H1 (cell line): ENCODE results near the gene KRTAP4-5. TPM values are rescaled to one million over a fixed set of nuclear protein-coding genes. Genes with fewer than 3 reads are reported as not detected.
"Not testable (repeated sequence)": the region's sequence is repeated elsewhere in the genome, so short reads cannot be mapped to it uniquely, and the experiment has no call there.

Source experiments
- CTCF ChIA-PET: fragments of 300-600 bp; sonication (Branson Sonifier 250); formaldehyde crosslinking; loops from one replicate; lab custom pipeline; 2021; ENCODE audit not compliant: partially characterized antibody; lab: Charles Lee
- POLR2A ChIA-PET: fragments of 300-600 bp; sonication (Branson Sonifier 250); formaldehyde crosslinking; loops from one replicate; lab custom pipeline; 2021; ENCODE audit warnings: inconsistent platforms; ENCODE audit not compliant: partially characterized antibody; lab: Charles Lee
- DNase-seq, 2 experiments: peaks; one replicate each; pipeline versions ENCODE4 v3.0.0 to v3.0.0-alpha.2; 2010 to 2022; ENCODE audit warnings: low spot score in 2 of 2, low read depth in 1 of 2, mixed read lengths in 1 of 2
- FAIRE-seq: peaks from 2 replicates; lab custom pipeline; 2011; peaks lifted over from hg19 to GRCh38; lab: Jason Lieb, UNC
- H2AFZ ChIP-seq: 2 replicates; pipeline ENCODE4 v1.8.1; 2012; ENCODE audit warnings: low read length, inconsistent platforms
- H2AK5ac ChIP-seq: 2 replicates; pipeline ENCODE4 v1.6.1; 2013; ENCODE audit warnings: low read depth, low read length
- H2BK120ac ChIP-seq: replicated peaks from 2 replicates; pipeline ENCODE3; 2013; ENCODE audit warnings: low read depth, low read length, inconsistent platforms
- H2BK12ac ChIP-seq: 2 replicates; pipeline ENCODE4 v1.6.1; 2013; ENCODE audit warnings: low read depth, low read length
- H2BK15ac ChIP-seq: 2 replicates; pipeline ENCODE4 v1.6.1; 2013; ENCODE audit warnings: low read length
- H2BK20ac ChIP-seq: 2 replicates; pipeline ENCODE4 v1.6.1; 2013; ENCODE audit warnings: low read length
- H2BK5ac ChIP-seq: 2 replicates; pipeline ENCODE4 v1.6.1; 2013; ENCODE audit warnings: low read depth, low read length
- H3K14ac ChIP-seq: 2 replicates; pipeline ENCODE4 v1.6.1; 2013; ENCODE audit warnings: inconsistent platforms; ENCODE audit not compliant: insufficient read length
- H3K18ac ChIP-seq: 2 replicates; pipeline ENCODE4 v1.6.1; 2013; ENCODE audit warnings: low read length; ENCODE audit errors: extremely low read depth
- H3K23ac ChIP-seq: 2 replicates; pipeline ENCODE4 v1.6.1; 2013; ENCODE audit warnings: inconsistent platforms; ENCODE audit not compliant: insufficient read length
- H3K23me2 ChIP-seq: 2 replicates; pipeline ENCODE4 v1.6.1; 2013; ENCODE audit warnings: low read depth, low read length
- H3K27ac ChIP-seq: 2 replicates; pipeline ENCODE4 v1.6.1; 2011; ENCODE audit warnings: low read depth, low read length, inconsistent platforms
- H3K27me3 ChIP-seq, 4 experiments: replicated peaks in 1 of 4; 1 replicate in 1 of 4; 2 replicates in 3 of 4; pipeline versions ENCODE4 v1.6.1 to v1.8.1; 2011 to 2013; ENCODE audit warnings: low read length in 3 of 4, mild to moderate bottlenecking in 3 of 4, inconsistent platforms in 2 of 4, mixed read lengths in 2 of 4, moderate library complexity in 1 of 4; ENCODE audit not compliant: control insufficient read depth in 3 of 4, insufficient read depth in 3 of 4; ENCODE audit errors: extremely low read depth in 1 of 4
- H3K36me3 ChIP-seq, 4 experiments: 2 replicates each; pipeline versions ENCODE4 v1.6.1 to v1.8.1; 2011 to 2013; ENCODE audit warnings: mild to moderate bottlenecking in 4 of 4, low read length in 3 of 4, moderate library complexity in 2 of 4, control low read depth in 1 of 4, inconsistent platforms in 1 of 4; ENCODE audit not compliant: insufficient read depth in 4 of 4, control insufficient read depth in 2 of 4
- H3K4ac ChIP-seq: replicated peaks from 2 replicates; pipeline ENCODE3; 2013; ENCODE audit warnings: low read length, low read depth, mixed read lengths, inconsistent platforms; ENCODE audit not compliant: insufficient read length
- H3K4me1 ChIP-seq, 4 experiments: replicated peaks in 1 of 4; 1 replicate in 1 of 4; 2 replicates in 3 of 4; pipeline versions ENCODE4 v1.6.1 to v1.8.1; 2011 to 2013; ENCODE audit warnings: low read length in 3 of 4, inconsistent platforms in 2 of 4, mixed read lengths in 1 of 4; ENCODE audit not compliant: insufficient read depth in 4 of 4, control insufficient read depth in 3 of 4
- H3K4me2 ChIP-seq, 2 experiments: 2 replicates each; pipeline versions ENCODE4 v1.6.1 to v1.8.1; 2011 to 2013; ENCODE audit warnings: low read depth in 2 of 2, low read length in 2 of 2, control low read depth in 1 of 2, inconsistent platforms in 1 of 2, mild to moderate bottlenecking in 1 of 2; ENCODE audit not compliant: insufficient read depth in 1 of 2
- H3K4me3 ChIP-seq, 4 experiments: fragments of 200-600, 300-600 bp in 1 of 4; sonication (generic), shearing (Covaris generic), sonication (Bioruptor Twin) in 1 of 4; 2 replicates each; pipeline versions ENCODE4 v1.5.1 to v1.8.1; 2011 to 2016; ENCODE audit warnings: low read length in 4 of 4, low read depth in 3 of 4, control low read depth in 2 of 4, inconsistent platforms in 2 of 4, mild to moderate bottlenecking in 2 of 4, mixed read lengths in 1 of 4, moderate library complexity in 1 of 4; ENCODE audit not compliant: insufficient read depth in 2 of 4; ENCODE audit errors: extremely low read depth in 1 of 4
- H3K56ac ChIP-seq: replicated peaks from 2 replicates; pipeline ENCODE3; 2013; ENCODE audit warnings: low read depth, mild to moderate bottlenecking, mixed read lengths, low read length, inconsistent platforms; ENCODE audit not compliant: insufficient read length
- H3K79me1 ChIP-seq: 2 replicates; pipeline ENCODE4 v1.6.1; 2013; ENCODE audit warnings: low read depth, low read length, control low read depth
- H3K79me2 ChIP-seq, 2 experiments: 2 replicates each; pipeline versions ENCODE4 v1.6.1 to v1.8.1; 2012 to 2013; ENCODE audit warnings: low read length in 2 of 2, mild to moderate bottlenecking in 2 of 2, inconsistent platforms in 1 of 2; ENCODE audit not compliant: insufficient read depth in 2 of 2, control insufficient read depth in 1 of 2
- H3K9ac ChIP-seq, 4 experiments: replicated peaks in 1 of 4; 1 replicate in 1 of 4; 2 replicates in 3 of 4; pipeline versions ENCODE4 v1.6.1 to v1.8.1; 2011 to 2013; ENCODE audit warnings: low read depth in 3 of 4, low read length in 3 of 4, control low read depth in 2 of 4, mild to moderate bottlenecking in 2 of 4, moderate library complexity in 2 of 4, inconsistent platforms in 1 of 4; ENCODE audit errors: extremely low read depth in 1 of 4
- H3K9me3 ChIP-seq, 2 experiments: 2 replicates each; pipeline versions ENCODE4 v1.6.1 to v1.8.1; 2012 to 2013; ENCODE audit warnings: mild to moderate bottlenecking in 2 of 2, moderate library complexity in 2 of 2, control low read depth in 1 of 2, inconsistent platforms in 1 of 2, low read depth in 1 of 2, low read length in 1 of 2, mixed read lengths in 1 of 2; ENCODE audit not compliant: insufficient read depth in 2 of 2
- H4K20me1 ChIP-seq, 2 experiments: replicated peaks in 1 of 2; 2 replicates each; pipeline versions ENCODE3 to v1.8.1; 2011 to 2013; ENCODE audit warnings: inconsistent platforms in 2 of 2, low read length in 2 of 2, mild to moderate bottlenecking in 1 of 2; ENCODE audit not compliant: insufficient read depth in 2 of 2, control insufficient read depth in 1 of 2
- H4K5ac ChIP-seq: 2 replicates; pipeline ENCODE4 v1.6.1; 2013; ENCODE audit warnings: low read length, low read depth, mixed read lengths, inconsistent platforms; ENCODE audit not compliant: insufficient read length
- H4K8ac ChIP-seq: 2 replicates; pipeline ENCODE4 v1.8.0; 2013; ENCODE audit warnings: mild to moderate bottlenecking, moderate library complexity, low read length, inconsistent platforms; ENCODE audit not compliant: insufficient read depth; ENCODE audit errors: extremely low read depth
- H4K91ac ChIP-seq: replicated peaks from 2 replicates; pipeline ENCODE3; 2013; ENCODE audit warnings: low read length, mixed read lengths, inconsistent platforms; ENCODE audit not compliant: insufficient read length
- WGBS, 2 experiments: shearing (Covaris generic) in 1 of 2; methylation state at CpG; one replicate each; pipeline versions ENCODE4 v1.1.6 to v1.1.7; 2013 to 2015; ENCODE audit warnings: low lambda C conversion rate in 2 of 2, mixed read lengths in 2 of 2, inconsistent platforms in 1 of 2, low coverage in 1 of 2, missing lambda C conversion rate in 1 of 2; ENCODE audit not compliant: insufficient replicate concordance in 2 of 2, insufficient coverage in 1 of 2, insufficient read length in 1 of 2; ENCODE audit errors: extremely low coverage in 1 of 2, missing lambda C conversion rate in 1 of 2; 5-methylcytosine and 5-hydroxymethylcytosine counted together
- polyA plus RNA-seq, 7 experiments: library from polyadenylated mRNA; depleted of rRNA in 3 of 7; stranded (reverse) in 5 of 7; unstranded in 2 of 7; fragments of >200 nt in 5 of 7; fragments of 200-250 nt in 2 of 7; gene quantifications; 1 replicate in 5 of 7; 2 replicates in 1 of 7; 4 replicates in 1 of 7; pipeline versions ENCODE4 v1.2.1 to v1.2.3, GENCODE V29; 2011 to 2013; ENCODE audit warnings: missing spikeins in 2 of 7, mixed read lengths in 2 of 7
- total RNA-seq: library from RNA; stranded (reverse); fragmentation: NEBNext Ultra II Directional; extraction: Animal tissue kit (Norgen Biotek cat#: 25700); gene quantifications from 2 replicates; pipeline ENCODE4 v1.2.1, GENCODE V29; 2021

KRTAP4-5 gene
- total and polyA plus RNA-seq, 2 of the 8 experiments (the other 6 are each of a cell fraction or from before 2014, with no cell fraction given): not detected

- H2BK120ac ChIP-seq, H2BK5ac ChIP-seq, H3K18ac ChIP-seq, H4K5ac ChIP-seq, H2BK15ac ChIP-seq, DNase-seq, H3K4me1 ChIP-seq, POLR2A ChIA-PET, H2AK5ac ChIP-seq, H3K14ac ChIP-seq, H2AFZ ChIP-seq, H3K79me1 ChIP-seq, H3K23me2 ChIP-seq, H3K27ac ChIP-seq, H4K8ac ChIP-seq, H4K91ac ChIP-seq, H3K56ac ChIP-seq, H3K4me3 ChIP-seq, H4K20me1 ChIP-seq, H3K23ac ChIP-seq, H3K36me3 ChIP-seq, H2BK12ac ChIP-seq, H3K27me3 ChIP-seq, H3K79me2 ChIP-seq, H3K9ac ChIP-seq, H3K4ac ChIP-seq, H2BK20ac ChIP-seq, FAIRE-seq, H3K4me2 ChIP-seq, H3K9me3 ChIP-seq: not testable (repeated sequence)
- WGBS, 2 experiments: 85% methylated on average over 11 of the region's 11 CpGs; no CpG with 5 or more reads in 1 of the 2 experiments
- CTCF ChIA-PET: interaction anchor here (0.7 kb wide), 1 partner anchor 10 kb away, joined by 3 read pairs; no protein-coding TSS in a partner anchor
Measured at GRCh38 chr17:41119696-41120690, 29.6 kb downstream of the KRTAP4-5 start.
